Natural killer cell treated with Interleukin-12 subunit alpha and Interleukin-12 subunit beta and Interleukin-15 and Interleukin-18, amount 100 ng/mL, for 72 hours (primary cell): ENCODE data around the gene IDI1. TPM values are rescaled to one million over a fixed set of nuclear protein-coding genes. Genes with fewer than 3 reads are reported as not detected.
"Not testable (repeated sequence)": the region's sequence is repeated elsewhere in the genome, so short reads cannot be mapped to it uniquely, and the experiment has no call there.

Experiments
- ATAC-seq, 2 donors: fragments of 150-1000 bp; cut with Tn5 transposase in 1 of 2; sonication (Bioruptor Pico), chemical (Tn5 transposase) in 1 of 2; 2 replicates each; pipeline ENCODE4 v1.10.0; 2021
- DNase-seq: peaks from one replicate; pipeline ENCODE4 v3.0.0; 2022; ENCODE audit warnings: low spot score
- H3K27ac Mint-ChIP-seq, 2 donors: 1 replicate in 1 of 2; 2 replicates in 1 of 2; pipeline ENCODE4 v1.8.0; 2022; ENCODE audit warnings: mixed read lengths in 2 of 2, mild to moderate bottlenecking in 1 of 2, moderate library complexity in 1 of 2
- H3K27me3 Mint-ChIP-seq, 2 donors: 1 replicate in 1 of 2; 2 replicates in 1 of 2; pipeline ENCODE4 v1.8.0; 2022; ENCODE audit warnings: mixed read lengths in 2 of 2
- H3K36me3 Mint-ChIP-seq: one replicate; pipeline ENCODE4 v1.8.0; 2022; ENCODE audit warnings: mixed read lengths
- H3K4me1 Mint-ChIP-seq, 2 donors: 1 replicate in 1 of 2; 2 replicates in 1 of 2; pipeline ENCODE4 v1.8.0; 2022; ENCODE audit warnings: low read depth in 2 of 2, mixed read lengths in 2 of 2, mild to moderate bottlenecking in 1 of 2
- H3K4me3 Mint-ChIP-seq: one replicate; pipeline ENCODE4 v1.8.0; 2022; ENCODE audit warnings: mixed read lengths
- H3K9me3 Mint-ChIP-seq: 2 replicates; pipeline ENCODE4 v1.8.0; 2022; ENCODE audit warnings: mixed read lengths
- total RNA-seq, 2 donors: library from RNA; stranded (reverse); gene quantifications; one replicate each; pipeline ENCODE4 v1.2.3, GENCODE V29; 2022

Gene IDI1
- total RNA-seq, 2 donors from 2014 or later: 85.7 to 140 TPM

- Mint-ChIP-seq H3K9me3 (no peaks in the 10 kb centered on the region), H3K36me3 (peaks cover 27% of the 10 kb centered on the region), H3K4me3 (no peak overlapping the region), H3K27me3 (no peaks in the 10 kb centered on the region), H3K4me1 (peaks cover 15 to 18% of the 10 kb centered on the region in 2 donors), H3K27ac (no peak overlapping the region)
- ATAC-seq: no peak
- DNase-seq: no peak
Observed at GRCh38 chr10:1078668-1079067, 29.7 kb upstream of the IDI1 start.

GRCh38 chr10:1074748-1075308 lies 25.9 kb upstream of the IDI1 start:
- Mint-ChIP-seq H3K27ac (peak overlapping the region; percentile 39 to 75), H3K36me3 (peaks cover 8% of the 10 kb centered on the region), H3K9me3 (no peaks in the 10 kb centered on the region), H3K4me1 (peaks cover 21 to 22% of the 10 kb centered on the region in 2 donors), H3K27me3 (no peaks in the 10 kb centered on the region), H3K4me3 (no peak overlapping the region)
- no peak for ATAC-seq
- DNase-seq: no peak

- Mint-ChIP-seq H3K4me3 (no peak overlapping the region), H3K36me3 (peaks cover 6% of the 10 kb centered on the region), H3K4me1 (peaks cover 27 to 28% of the 10 kb centered on the region in 2 donors), H3K27ac (peak overlapping the region; percentile 39 to 75), H3K9me3 (no peaks in the 10 kb centered on the region), H3K27me3 (no peaks in the 10 kb centered on the region)
- DNase-seq (no peak), ATAC-seq (peak; percentile 24 to 56)
Observed at GRCh38 chr10:1074052-1074747, 25.3 kb upstream of the IDI1 start.

GRCh38 chr10:1070919-1071318 lies 22.0 kb upstream of the IDI1 start:
- peaks cover 53 to 56% of the 10 kb centered on the region in 2 donors for H3K4me1 Mint-ChIP-seq
- no peaks in the 10 kb centered on the region for H3K27me3 Mint-ChIP-seq
- H3K36me3 Mint-ChIP-seq: no peaks in the 10 kb centered on the region
- ATAC-seq (no peak), DNase-seq (no peak)
- H3K4me3 Mint-ChIP-seq: no peak overlapping the region
- H3K27ac Mint-ChIP-seq: peak overlapping the region in 1 of 2 donors; percentile 57
- no peaks in the 10 kb centered on the region for H3K9me3 Mint-ChIP-seq

GRCh38 chr10:1068380-1069361 lies 19.8 kb upstream of the IDI1 start:
- peak; percentile 55 to 58 for ATAC-seq

GRCh38 chr10:1066734-1067133 lies 17.8 kb upstream of the IDI1 start:
- H3K4me3 Mint-ChIP-seq: peak overlapping the region; percentile 67
- not testable (repeated sequence) for H3K36me3 Mint-ChIP-seq, DNase-seq, ATAC-seq, H3K9me3 Mint-ChIP-seq, H3K27me3 Mint-ChIP-seq
- H3K27ac Mint-ChIP-seq: peak overlapping the region; percentile 50 to 67
- H3K4me1 Mint-ChIP-seq: peaks cover 74 to 83% of the 10 kb centered on the region in 2 donors

More at GRCh38 chr10:1068380-1069361, 19.8 kb upstream of the IDI1 start:
- peak overlapping the region; percentile 67 for H3K4me3 Mint-ChIP-seq
- H3K4me1 Mint-ChIP-seq: peaks cover 57 to 66% of the 10 kb centered on the region in 2 donors
- DNase-seq: no peak
- H3K36me3 Mint-ChIP-seq: no peaks in the 10 kb centered on the region
- H3K27ac Mint-ChIP-seq: peak overlapping the region; percentile 50 to 67
- H3K9me3 Mint-ChIP-seq: no peaks in the 10 kb centered on the region
- H3K27me3 Mint-ChIP-seq: no peaks in the 10 kb centered on the region

- DNase-seq: no peak
- ATAC-seq: no peak
- H3K27ac Mint-ChIP-seq: peak overlapping the region; percentile 78 to 91
- peaks cover 81 to 92% of the 10 kb centered on the region in 2 donors for H3K4me1 Mint-ChIP-seq
- no peaks in the 10 kb centered on the region for H3K27me3 Mint-ChIP-seq
- H3K36me3 Mint-ChIP-seq: no peaks in the 10 kb centered on the region
- H3K4me3 Mint-ChIP-seq: no peak overlapping the region
- no peaks in the 10 kb centered on the region for H3K9me3 Mint-ChIP-seq
Observed at GRCh38 chr10:1064964-1065247, 16.0 kb upstream of the IDI1 start.

GRCh38 chr10:1063232-1063865 lies 14.4 kb upstream of the IDI1 start:
- Mint-ChIP-seq H3K4me3 (peak overlapping the region; percentile 79), H3K9me3 (no peaks in the 10 kb centered on the region), H3K27me3 (no peaks in the 10 kb centered on the region), H3K4me1 (peaks cover 76 to 89% of the 10 kb centered on the region in 2 donors), H3K36me3 (no peaks in the 10 kb centered on the region), H3K27ac (peak overlapping the region; percentile 78 to 91)
- ATAC-seq (peak; percentile 81 to 86), DNase-seq (no peak)

- ATAC-seq (no peak), DNase-seq (no peak)
- no peaks in the 10 kb centered on the region for H3K9me3 Mint-ChIP-seq
- H3K27me3 Mint-ChIP-seq: no peaks in the 10 kb centered on the region
- H3K27ac Mint-ChIP-seq: peak overlapping the region; percentile 78 to 91
- H3K4me3 Mint-ChIP-seq: peak overlapping the region; percentile 79
- H3K4me1 Mint-ChIP-seq: peaks cover 76 to 89% of the 10 kb centered on the region in 2 donors
- no peaks in the 10 kb centered on the region for H3K36me3 Mint-ChIP-seq
Observed at GRCh38 chr10:1061930-1062774, 13.2 kb upstream of the IDI1 start.

GRCh38 chr10:1059902-1060301 lies 11.0 kb upstream of the IDI1 start:
- H3K4me3 Mint-ChIP-seq: no peak overlapping the region
- H3K27me3 Mint-ChIP-seq: no peaks in the 10 kb centered on the region
- H3K9me3 Mint-ChIP-seq: no peaks in the 10 kb centered on the region
- DNase-seq: no peak
- H3K27ac Mint-ChIP-seq: peak overlapping the region; percentile 78 to 91
- ATAC-seq: no peak
- H3K36me3 Mint-ChIP-seq: peaks cover 4% of the 10 kb centered on the region
- peaks cover 70 to 84% of the 10 kb centered on the region in 2 donors for H3K4me1 Mint-ChIP-seq

GRCh38 chr10:1058017-1058416 lies 9.1 kb upstream of the IDI1 start:
- Mint-ChIP-seq H3K4me3 (peak overlapping the region; percentile 84), H3K27me3 (no peaks in the 10 kb centered on the region), H3K4me1 (peaks cover 70 to 85% of the 10 kb centered on the region in 2 donors), H3K27ac (peak overlapping the region; percentile 98 to 100), H3K9me3 (no peaks in the 10 kb centered on the region), H3K36me3 (peaks cover 14% of the 10 kb centered on the region)
- no peak for ATAC-seq
- DNase-seq: no peak

- peaks cover 68 to 82% of the 10 kb centered on the region in 2 donors for H3K4me1 Mint-ChIP-seq
- peaks cover 14% of the 10 kb centered on the region for H3K36me3 Mint-ChIP-seq
- DNase-seq (no peak), ATAC-seq (peak in 1 of 2 donors; percentile 7)
- peak overlapping the region; percentile 98 to 100 for H3K27ac Mint-ChIP-seq
- peak overlapping the region; percentile 84 for H3K4me3 Mint-ChIP-seq
- no peaks in the 10 kb centered on the region for H3K27me3 Mint-ChIP-seq
- H3K9me3 Mint-ChIP-seq: no peaks in the 10 kb centered on the region
Observed at GRCh38 chr10:1057106-1057657, 8.3 kb upstream of the IDI1 start.
